ENCODE data around the gene SLC27A2. TPM values are rescaled to one million over a fixed set of nuclear protein-coding genes. Genes with fewer than 3 reads are reported as not detected.

The SLC27A2 gene
- total and polyA plus RNA-seq, 2 experiments from 2014 or later = 2.8 to 9.4 TPM

DNA sequence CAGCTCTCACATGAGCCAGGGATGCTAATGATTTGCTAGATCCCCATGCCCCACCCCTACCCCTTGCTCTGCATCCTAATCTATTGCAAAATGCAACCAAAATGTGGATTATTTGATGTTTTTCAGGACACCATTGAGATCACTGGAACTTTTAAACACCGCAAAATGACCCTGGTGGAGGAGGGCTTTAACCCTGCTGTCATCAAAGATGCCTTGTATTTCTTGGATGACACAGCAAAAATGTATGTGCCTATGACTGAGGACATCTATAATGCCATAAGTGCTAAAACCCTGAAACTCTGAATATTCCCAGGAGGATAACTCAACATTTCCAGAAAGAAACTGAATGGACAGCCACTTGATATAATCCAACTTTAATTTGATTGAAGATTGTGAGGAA is 53.8 kb downstream of the SLC27A2 start:
- H3K79me2 ChIP-seq (replicated peaks; ENCODE audit: insufficient read depth) = no peaks in the 10 kb centered on the region
- H3K4me3 Mint-ChIP-seq = no peak overlapping the region
- H3K9me3 Mint-ChIP-seq = no peaks in the 10 kb centered on the region

More for the DNA sequence above, 53.8 kb downstream of the SLC27A2 start:
- Histone ChIP-seq H3K36me3 (ENCODE audit: insufficient read depth) (no peaks in the 10 kb centered on the region), H3K27ac (ENCODE audit: low read depth) (no peak overlapping the region), H3K4me3 (no peak overlapping the region), H2AFZ (no peak overlapping the region), H3K27me3 (ENCODE audit: insufficient read depth) (no peaks in the 10 kb centered on the region), H3F3A (replicated peaks; ENCODE audit: low read depth) (no peaks in the 10 kb centered on the region), H3K4me2 (no peak overlapping the region), H3K9me2 (ENCODE audit: insufficient read depth) (no peaks in the 10 kb centered on the region), H3K4me1 (ENCODE audit: insufficient read depth) (no peaks in the 10 kb centered on the region), H4K20me1 (replicated peaks; ENCODE audit: insufficient read depth) (no peaks in the 10 kb centered on the region)
- Mint-ChIP-seq H3K27ac (peak overlapping the region; percentile 66), H3K4me1 (peaks cover 5% of the 10 kb centered on the region; the same call in 1 of the 3 replicates), H3K36me3 (ENCODE audit: low read depth) (no peaks in the 10 kb centered on the region), H3K27me3 (ENCODE audit: insufficient read depth, low read depth, poor library complexity) (no peaks in the 10 kb centered on the region)
- ATAC-seq (no peak), DNase-seq (ENCODE audit: low spot score) (no peak)
- TF ChIP-seq CREB1 (CRISPR knock-in tag; IDR thresholded peaks at IDR 0.05; ENCODE audit: low read depth) (no peak), NANOG (IDR thresholded peaks at IDR 0.05; ENCODE audit: borderline replicate concordance) (no peak), ZNF331 (CRISPR knock-in tag; IDR thresholded peaks at IDR 0.05; ENCODE audit: low read depth) (no peak), JUNB (IDR thresholded peaks at IDR 0.05; ENCODE audit: unreplicated experiment) (no peak)
- TF ChIP-seq, protein P1, sequence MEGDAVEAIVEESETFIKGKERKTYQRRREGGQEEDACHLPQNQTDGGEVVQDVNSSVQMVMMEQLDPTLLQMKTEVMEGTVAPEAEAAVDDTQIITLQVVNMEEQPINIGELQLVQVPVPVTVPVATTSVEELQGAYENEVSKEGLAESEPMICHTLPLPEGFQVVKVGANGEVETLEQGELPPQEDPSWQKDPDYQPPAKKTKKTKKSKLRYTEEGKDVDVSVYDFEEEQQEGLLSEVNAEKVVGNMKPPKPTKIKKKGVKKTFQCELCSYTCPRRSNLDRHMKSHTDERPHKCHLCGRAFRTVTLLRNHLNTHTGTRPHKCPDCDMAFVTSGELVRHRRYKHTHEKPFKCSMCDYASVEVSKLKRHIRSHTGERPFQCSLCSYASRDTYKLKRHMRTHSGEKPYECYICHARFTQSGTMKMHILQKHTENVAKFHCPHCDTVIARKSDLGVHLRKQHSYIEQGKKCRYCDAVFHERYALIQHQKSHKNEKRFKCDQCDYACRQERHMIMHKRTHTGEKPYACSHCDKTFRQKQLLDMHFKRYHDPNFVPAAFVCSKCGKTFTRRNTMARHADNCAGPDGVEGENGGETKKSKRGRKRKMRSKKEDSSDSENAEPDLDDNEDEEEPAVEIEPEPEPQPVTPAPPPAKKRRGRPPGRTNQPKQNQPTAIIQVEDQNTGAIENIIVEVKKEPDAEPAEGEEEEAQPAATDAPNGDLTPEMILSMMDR (conservative IDR thresholded peaks at IDR 0.05; ENCODE audit: low read depth in 2 of 2) = no peak
- TF ChIP-seq, protein P2, sequence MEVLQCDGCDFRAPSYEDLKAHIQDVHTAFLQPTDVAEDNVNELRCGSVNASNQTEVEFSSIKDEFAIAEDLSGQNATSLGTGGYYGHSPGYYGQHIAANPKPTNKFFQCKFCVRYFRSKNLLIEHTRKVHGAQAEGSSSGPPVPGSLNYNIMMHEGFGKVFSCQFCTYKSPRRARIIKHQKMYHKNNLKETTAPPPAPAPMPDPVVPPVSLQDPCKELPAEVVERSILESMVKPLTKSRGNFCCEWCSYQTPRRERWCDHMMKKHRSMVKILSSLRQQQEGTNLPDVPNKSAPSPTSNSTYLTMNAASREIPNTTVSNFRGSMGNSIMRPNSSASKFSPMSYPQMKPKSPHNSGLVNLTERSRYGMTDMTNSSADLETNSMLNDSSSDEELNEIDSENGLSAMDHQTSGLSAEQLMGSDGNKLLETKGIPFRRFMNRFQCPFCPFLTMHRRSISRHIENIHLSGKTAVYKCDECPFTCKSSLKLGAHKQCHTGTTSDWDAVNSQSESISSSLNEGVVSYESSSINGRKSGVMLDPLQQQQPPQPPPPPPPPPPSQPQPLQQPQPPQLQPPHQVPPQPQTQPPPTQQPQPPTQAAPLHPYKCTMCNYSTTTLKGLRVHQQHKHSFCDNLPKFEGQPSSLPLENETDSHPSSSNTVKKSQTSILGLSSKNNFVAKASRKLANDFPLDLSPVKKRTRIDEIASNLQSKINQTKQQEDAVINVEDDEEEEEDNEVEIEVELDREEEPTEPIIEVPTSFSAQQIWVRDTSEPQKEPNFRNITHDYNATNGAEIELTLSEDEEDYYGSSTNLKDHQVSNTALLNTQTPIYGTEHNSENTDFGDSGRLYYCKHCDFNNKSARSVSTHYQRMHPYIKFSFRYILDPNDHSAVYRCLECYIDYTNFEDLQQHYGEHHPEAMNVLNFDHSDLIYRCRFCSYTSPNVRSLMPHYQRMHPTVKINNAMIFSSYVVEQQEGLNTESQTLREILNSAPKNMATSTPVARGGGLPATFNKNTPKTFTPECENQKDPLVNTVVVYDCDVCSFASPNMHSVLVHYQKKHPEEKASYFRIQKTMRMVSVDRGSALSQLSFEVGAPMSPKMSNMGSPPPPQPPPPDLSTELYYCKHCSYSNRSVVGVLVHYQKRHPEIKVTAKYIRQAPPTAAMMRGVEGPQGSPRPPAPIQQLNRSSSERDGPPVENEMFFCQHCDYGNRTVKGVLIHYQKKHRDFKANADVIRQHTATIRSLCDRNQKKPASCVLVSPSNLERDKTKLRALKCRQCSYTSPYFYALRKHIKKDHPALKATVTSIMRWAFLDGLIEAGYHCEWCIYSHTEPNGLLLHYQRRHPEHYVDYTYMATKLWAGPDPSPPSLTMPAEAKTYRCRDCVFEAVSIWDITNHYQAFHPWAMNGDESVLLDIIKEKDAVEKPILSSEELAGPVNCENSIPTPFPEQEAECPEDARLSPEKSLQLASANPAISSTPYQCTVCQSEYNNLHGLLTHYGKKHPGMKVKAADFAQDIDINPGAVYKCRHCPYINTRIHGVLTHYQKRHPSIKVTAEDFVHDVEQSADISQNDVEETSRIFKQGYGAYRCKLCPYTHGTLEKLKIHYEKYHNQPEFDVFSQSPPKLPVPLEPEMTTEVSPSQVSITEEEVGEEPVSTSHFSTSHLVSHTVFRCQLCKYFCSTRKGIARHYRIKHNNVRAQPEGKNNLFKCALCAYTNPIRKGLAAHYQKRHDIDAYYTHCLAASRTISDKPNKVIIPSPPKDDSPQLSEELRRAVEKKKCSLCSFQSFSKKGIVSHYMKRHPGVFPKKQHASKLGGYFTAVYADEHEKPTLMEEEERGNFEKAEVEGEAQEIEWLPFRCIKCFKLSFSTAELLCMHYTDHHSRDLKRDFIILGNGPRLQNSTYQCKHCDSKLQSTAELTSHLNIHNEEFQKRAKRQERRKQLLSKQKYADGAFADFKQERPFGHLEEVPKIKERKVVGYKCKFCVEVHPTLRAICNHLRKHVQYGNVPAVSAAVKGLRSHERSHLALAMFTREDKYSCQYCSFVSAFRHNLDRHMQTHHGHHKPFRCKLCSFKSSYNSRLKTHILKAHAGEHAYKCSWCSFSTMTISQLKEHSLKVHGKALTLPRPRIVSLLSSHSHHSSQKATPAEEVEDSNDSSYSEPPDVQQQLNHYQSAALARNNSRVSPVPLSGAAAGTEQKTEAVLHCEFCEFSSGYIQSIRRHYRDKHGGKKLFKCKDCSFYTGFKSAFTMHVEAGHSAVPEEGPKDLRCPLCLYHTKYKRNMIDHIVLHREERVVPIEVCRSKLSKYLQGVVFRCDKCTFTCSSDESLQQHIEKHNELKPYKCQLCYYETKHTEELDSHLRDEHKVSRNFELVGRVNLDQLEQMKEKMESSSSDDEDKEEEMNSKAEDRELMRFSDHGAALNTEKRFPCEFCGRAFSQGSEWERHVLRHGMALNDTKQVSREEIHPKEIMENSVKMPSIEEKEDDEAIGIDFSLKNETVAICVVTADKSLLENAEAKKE (CRISPR knock-in tag; IDR thresholded peaks at IDR 0.05) = no peak
- TF ChIP-seq, protein P3, sequence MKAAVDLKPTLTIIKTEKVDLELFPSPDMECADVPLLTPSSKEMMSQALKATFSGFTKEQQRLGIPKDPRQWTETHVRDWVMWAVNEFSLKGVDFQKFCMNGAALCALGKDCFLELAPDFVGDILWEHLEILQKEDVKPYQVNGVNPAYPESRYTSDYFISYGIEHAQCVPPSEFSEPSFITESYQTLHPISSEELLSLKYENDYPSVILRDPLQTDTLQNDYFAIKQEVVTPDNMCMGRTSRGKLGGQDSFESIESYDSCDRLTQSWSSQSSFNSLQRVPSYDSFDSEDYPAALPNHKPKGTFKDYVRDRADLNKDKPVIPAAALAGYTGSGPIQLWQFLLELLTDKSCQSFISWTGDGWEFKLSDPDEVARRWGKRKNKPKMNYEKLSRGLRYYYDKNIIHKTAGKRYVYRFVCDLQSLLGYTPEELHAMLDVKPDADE (IDR thresholded peaks at IDR 0.05) = no peak

Measured in GM23338 (cell line).